Keratinocyte (primary cell): ENCODE measurements around the gene MED12L. TPM values are rescaled to one million over a fixed set of nuclear protein-coding genes. Genes with fewer than 3 reads are reported as not detected.

ENCODE experiments used
- DNase-seq: peaks from one replicate; pipeline ENCODE4 v3.0.0-alpha.2; 2011; ENCODE audit warnings: low read depth, missing footprints, low spot score
- FAIRE-seq: peaks from 2 replicates; lab custom pipeline; 2011; peaks lifted over from hg19 to GRCh38; lab: Jason Lieb, UNC
- H2AFZ ChIP-seq: 2 replicates; pipeline ENCODE4 v1.6.0; 2012; ENCODE audit warnings: low read length, control low read depth, inconsistent platforms; ENCODE audit not compliant: control insufficient read depth
- H3K27ac ChIP-seq: 2 replicates; pipeline ENCODE4 v1.5.1; 2011; ENCODE audit warnings: low read length; ENCODE audit not compliant: control insufficient read depth, insufficient read depth
- H3K27me3 ChIP-seq: 3 replicates; pipeline ENCODE4 v1.6.0; 2011; ENCODE audit warnings: low read length; ENCODE audit not compliant: control insufficient read depth, insufficient read depth; ENCODE audit errors: extremely low read depth
- H3K36me3 ChIP-seq, 2 experiments: 2 replicates in 1 of 2; 3 replicates in 1 of 2; pipeline ENCODE4 v1.5.1; 2011; ENCODE audit warnings: low read length in 2 of 2, mild to moderate bottlenecking in 1 of 2; ENCODE audit not compliant: control insufficient read depth in 2 of 2, insufficient read depth in 2 of 2; ENCODE audit errors: extremely low read depth in 1 of 2
- H3K4me1 ChIP-seq: 3 replicates; pipeline ENCODE4 v1.5.1; 2011; ENCODE audit warnings: low read length; ENCODE audit not compliant: control insufficient read depth, insufficient read depth; ENCODE audit errors: extremely low read depth
- H3K4me2 ChIP-seq: 3 replicates; pipeline ENCODE4 v1.6.0; 2011; ENCODE audit warnings: low read depth, low read length; ENCODE audit not compliant: control insufficient read depth, insufficient read depth; ENCODE audit errors: extremely low read depth
- H3K4me3 ChIP-seq, 3 experiments: fragments of 200-600 bp in 1 of 3; sonication (generic) in 1 of 3; 2 replicates in 2 of 3; 3 replicates in 1 of 3; pipeline ENCODE4 v1.5.1; 2011 to 2016; ENCODE audit warnings: low read length in 3 of 3, mild to moderate bottlenecking in 3 of 3, control low read depth in 2 of 3, inconsistent platforms in 1 of 3, low read depth in 1 of 3, mixed read lengths in 1 of 3, mixed run types in 1 of 3, moderate library complexity in 1 of 3; ENCODE audit not compliant: control insufficient read depth in 2 of 3, insufficient read depth in 2 of 3; ENCODE audit errors: extremely low read depth in 1 of 3
- H3K79me2 ChIP-seq: 2 replicates; pipeline ENCODE4 v1.6.0; 2012; ENCODE audit warnings: low read length; ENCODE audit not compliant: control insufficient read depth, insufficient read depth
- H3K9ac ChIP-seq: 3 replicates; pipeline ENCODE4 v1.6.0; 2011; ENCODE audit warnings: low read length; ENCODE audit not compliant: control insufficient read depth, insufficient read depth; ENCODE audit errors: extremely low read depth
- H3K9me1 ChIP-seq: 3 replicates; pipeline ENCODE4 v1.6.0; 2011; ENCODE audit warnings: low read length; ENCODE audit not compliant: control insufficient read depth, insufficient read depth; ENCODE audit errors: extremely low read depth
- H3K9me3 ChIP-seq: 2 replicates; pipeline ENCODE4 v1.5.1; 2012; ENCODE audit warnings: low read depth, low read length; ENCODE audit not compliant: control insufficient read depth
- H4K20me1 ChIP-seq: 3 replicates; pipeline ENCODE4 v1.6.0; 2011; ENCODE audit warnings: low read length; ENCODE audit not compliant: control insufficient read depth, insufficient read depth; ENCODE audit errors: extremely low read depth
- EZH2 ChIP-seq: IDR thresholded peaks from one replicate; pipeline ENCODE4 v1.6.1; 2012; ENCODE audit warnings: inconsistent platforms, mild to moderate bottlenecking, low read length, moderate library complexity
- dilution Hi-C: fragments of 300-500 bp; cut with MboI; formaldehyde crosslinking; loops from one replicate; pipeline ENCODE4 v1.7.0; 2020; ENCODE audit warnings: low sequenced_read_pairs; ENCODE audit not compliant: extremely low pct_ligation_motif_present
- polyA plus RNA-seq, 5 experiments: library from polyadenylated mRNA; depleted of rRNA in 3 of 5; stranded (reverse) in 3 of 5; stranded (forward) in 1 of 5; unstranded in 1 of 5; fragments of >200 nt; gene quantifications; 1 replicate in 1 of 5; 2 replicates in 3 of 5; 3 replicates in 1 of 5; pipeline versions ENCODE4 v1.2.1 to v1.2.3, GENCODE V29; 2011 to 2012; ENCODE audit warnings: missing spikeins in 2 of 5, low read depth in 1 of 5, low replicate concordance in 1 of 5
- TF ChIP-seq, protein P1 (sequence below), 3 experiments: IDR thresholded peaks in 1 of 3; conservative IDR thresholded peaks in 1 of 3; optimal IDR thresholded peaks in 1 of 3; 2 replicates in 2 of 3; 3 replicates in 1 of 3; pipeline versions ENCODE3 to v1.5.1; 2011; ENCODE audit warnings: low read length in 3 of 3, mild to moderate bottlenecking in 3 of 3, moderate library complexity in 2 of 3, control low read depth in 1 of 3, inconsistent platforms in 1 of 3; ENCODE audit not compliant: insufficient read depth in 2 of 3; ENCODE audit errors: extremely low read depth in 1 of 3

MED12L gene
- polyA plus RNA-seq, 1 donor (not counting 4 experiments of a cell fraction or from before 2014, with no cell fraction given) = 0.04 TPM

DNA sequence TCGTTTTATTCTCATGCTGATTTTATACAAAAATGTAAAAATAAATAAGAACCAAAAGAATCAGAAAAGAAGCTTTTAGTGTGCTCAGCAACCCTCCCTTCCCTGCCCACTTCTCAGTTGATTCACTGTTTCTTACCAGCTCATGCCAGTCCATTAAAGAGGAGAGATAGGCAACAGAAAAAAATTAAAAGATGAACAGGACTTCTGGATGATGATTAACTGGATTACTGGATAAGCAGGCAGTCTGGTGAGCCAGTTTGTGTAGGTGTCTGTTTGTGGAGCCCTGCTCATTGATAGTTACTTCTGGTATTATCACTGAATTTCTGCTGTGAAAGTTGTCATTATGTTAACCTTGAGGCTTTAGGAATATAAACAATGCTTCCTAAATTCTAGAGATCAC is 132.7 kb downstream of the MED12L start:
- Histone ChIP-seq H3K4me1 (peaks cover 12% of the 10 kb centered on the region), H3K4me2 (no peak overlapping the region), H3K9ac (no peak overlapping the region), H3K27me3 (no peaks in the 10 kb centered on the region), H3K79me2 (no peaks in the 10 kb centered on the region), H2AFZ (no peak overlapping the region), H3K4me3 (no peak overlapping the region), H3K9me3 (no peaks in the 10 kb centered on the region), H3K36me3 (no peaks in the 10 kb centered on the region), H3K9me1 (no peaks in the 10 kb centered on the region), H4K20me1 (no peaks in the 10 kb centered on the region), H3K27ac (no peak overlapping the region)
- no peak for TF ChIP-seq EZH2
- TF ChIP-seq, protein P1, sequence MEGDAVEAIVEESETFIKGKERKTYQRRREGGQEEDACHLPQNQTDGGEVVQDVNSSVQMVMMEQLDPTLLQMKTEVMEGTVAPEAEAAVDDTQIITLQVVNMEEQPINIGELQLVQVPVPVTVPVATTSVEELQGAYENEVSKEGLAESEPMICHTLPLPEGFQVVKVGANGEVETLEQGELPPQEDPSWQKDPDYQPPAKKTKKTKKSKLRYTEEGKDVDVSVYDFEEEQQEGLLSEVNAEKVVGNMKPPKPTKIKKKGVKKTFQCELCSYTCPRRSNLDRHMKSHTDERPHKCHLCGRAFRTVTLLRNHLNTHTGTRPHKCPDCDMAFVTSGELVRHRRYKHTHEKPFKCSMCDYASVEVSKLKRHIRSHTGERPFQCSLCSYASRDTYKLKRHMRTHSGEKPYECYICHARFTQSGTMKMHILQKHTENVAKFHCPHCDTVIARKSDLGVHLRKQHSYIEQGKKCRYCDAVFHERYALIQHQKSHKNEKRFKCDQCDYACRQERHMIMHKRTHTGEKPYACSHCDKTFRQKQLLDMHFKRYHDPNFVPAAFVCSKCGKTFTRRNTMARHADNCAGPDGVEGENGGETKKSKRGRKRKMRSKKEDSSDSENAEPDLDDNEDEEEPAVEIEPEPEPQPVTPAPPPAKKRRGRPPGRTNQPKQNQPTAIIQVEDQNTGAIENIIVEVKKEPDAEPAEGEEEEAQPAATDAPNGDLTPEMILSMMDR (optimal IDR thresholded peaks at IDR 0.05 in 1 of 3, IDR thresholded peaks at IDR 0.05 in 1 of 3, conservative IDR thresholded peaks at IDR 0.05 in 1 of 3; ENCODE audit: extremely low read depth in 1 of 3, insufficient read depth in 2 of 3, low read length in 3 of 3) = no peak
- FAIRE-seq (no peak), DNase-seq (no peak)
- dilution Hi-C loops = no loop called here

DNA sequence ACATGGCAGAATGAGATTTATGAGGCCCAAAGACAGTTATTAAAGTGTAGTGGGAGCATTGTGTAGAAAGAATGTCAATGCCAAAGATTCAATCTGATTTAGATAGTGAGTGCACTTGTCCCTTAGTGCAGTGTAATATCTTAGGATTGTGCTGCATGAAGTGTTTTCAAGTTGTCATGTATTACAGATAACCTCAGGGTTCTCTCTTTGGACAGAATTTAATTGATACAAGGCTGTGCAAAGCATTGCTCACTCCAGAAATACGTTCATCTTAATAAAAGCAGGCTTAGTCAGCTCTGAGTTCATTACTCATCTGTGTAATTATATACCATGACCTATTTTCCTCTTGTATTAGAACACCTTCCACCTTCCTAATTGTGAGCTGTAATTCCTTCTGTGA is 133.6 kb downstream of the MED12L start:
- no peak overlapping the region for H3K27ac ChIP-seq
- no peak overlapping the region for H2AFZ ChIP-seq
- TF ChIP-seq EZH2 = no peak
- TF ChIP-seq, protein P1 (optimal IDR thresholded peaks at IDR 0.05 in 1 of 3, IDR thresholded peaks at IDR 0.05 in 1 of 3, conservative IDR thresholded peaks at IDR 0.05 in 1 of 3; ENCODE audit: extremely low read depth in 1 of 3, insufficient read depth in 2 of 3, low read length in 3 of 3) = no peak
- H3K36me3 ChIP-seq = no peaks in the 10 kb centered on the region
- H3K9me3 ChIP-seq = no peaks in the 10 kb centered on the region
- no peak overlapping the region for H3K4me2 ChIP-seq
- H3K9me1 ChIP-seq = no peaks in the 10 kb centered on the region
- H3K4me1 ChIP-seq = peaks cover 12% of the 10 kb centered on the region
- H3K79me2 ChIP-seq = no peaks in the 10 kb centered on the region
- DNase-seq (peak; percentile 61), FAIRE-seq (peak; percentile 75)
- dilution Hi-C loops = no loop called here
- no peak overlapping the region for H3K4me3 ChIP-seq
- H4K20me1 ChIP-seq = no peaks in the 10 kb centered on the region
- no peaks in the 10 kb centered on the region for H3K27me3 ChIP-seq
- no peak overlapping the region for H3K9ac ChIP-seq
